Parathyroid adenoma (tissue), 2 donors: ENCODE measurements around the gene DYNC1I1.

Source experiments
- H2AFZ ChIP-seq: fragments of 300-600 bp; sonication (generic); one replicate; pipeline ENCODE4 v1.7.0; 2017; ENCODE audit warnings: antibody characterized with exemption, mild to moderate bottlenecking
- H3K27ac ChIP-seq: fragments of 300-600 bp; sonication (generic); one replicate; pipeline ENCODE4 v1.7.0; 2017
- H3K27me3 ChIP-seq: fragments of 300-600 bp; sonication (generic); one replicate; pipeline ENCODE4 v1.7.0; 2017; ENCODE audit warnings: low read length; ENCODE audit not compliant: control insufficient read depth, insufficient read depth
- H3K36me3 ChIP-seq: fragments of 300-600 bp; sonication (generic); one replicate; pipeline ENCODE4 v1.7.0; 2017; ENCODE audit warnings: low read length; ENCODE audit not compliant: control insufficient read depth, insufficient read depth
- H3K4me1 ChIP-seq: fragments of 300-600 bp; sonication (generic); one replicate; pipeline ENCODE4 v1.7.0; 2017; ENCODE audit warnings: control low read depth
- H3K4me2 ChIP-seq: fragments of 300-600 bp; sonication (generic); one replicate; pipeline ENCODE4 v1.7.0; 2017; ENCODE audit warnings: low read length
- H3K4me3 ChIP-seq: fragments of 300-600 bp; sonication (generic); one replicate; pipeline ENCODE4 v1.7.0; 2017; ENCODE audit warnings: low read depth, low read length
- H3K79me2 ChIP-seq: fragments of 300-600 bp; sonication (generic); one replicate; pipeline ENCODE4 v1.7.0; 2017; ENCODE audit warnings: control low read depth
- H3K9ac ChIP-seq: fragments of 300-600 bp; sonication (generic); one replicate; pipeline ENCODE4 v1.7.0; 2017; ENCODE audit warnings: mild to moderate bottlenecking
- H3K9me3 ChIP-seq: fragments of 300-600 bp; sonication (generic); one replicate; pipeline ENCODE4 v1.7.0; 2017; ENCODE audit warnings: low read length; ENCODE audit not compliant: control insufficient read depth
- TF ChIP-seq, protein P1 (sequence below): fragments of 300-600 bp; sonication (generic); IDR thresholded peaks from one replicate; pipeline ENCODE4 v1.7.0; 2017; ENCODE audit warnings: antibody characterized with exemption, mild to moderate bottlenecking
- donor health status: primary hyperparathyroidism.

DYNC1I1 gene

DNA sequence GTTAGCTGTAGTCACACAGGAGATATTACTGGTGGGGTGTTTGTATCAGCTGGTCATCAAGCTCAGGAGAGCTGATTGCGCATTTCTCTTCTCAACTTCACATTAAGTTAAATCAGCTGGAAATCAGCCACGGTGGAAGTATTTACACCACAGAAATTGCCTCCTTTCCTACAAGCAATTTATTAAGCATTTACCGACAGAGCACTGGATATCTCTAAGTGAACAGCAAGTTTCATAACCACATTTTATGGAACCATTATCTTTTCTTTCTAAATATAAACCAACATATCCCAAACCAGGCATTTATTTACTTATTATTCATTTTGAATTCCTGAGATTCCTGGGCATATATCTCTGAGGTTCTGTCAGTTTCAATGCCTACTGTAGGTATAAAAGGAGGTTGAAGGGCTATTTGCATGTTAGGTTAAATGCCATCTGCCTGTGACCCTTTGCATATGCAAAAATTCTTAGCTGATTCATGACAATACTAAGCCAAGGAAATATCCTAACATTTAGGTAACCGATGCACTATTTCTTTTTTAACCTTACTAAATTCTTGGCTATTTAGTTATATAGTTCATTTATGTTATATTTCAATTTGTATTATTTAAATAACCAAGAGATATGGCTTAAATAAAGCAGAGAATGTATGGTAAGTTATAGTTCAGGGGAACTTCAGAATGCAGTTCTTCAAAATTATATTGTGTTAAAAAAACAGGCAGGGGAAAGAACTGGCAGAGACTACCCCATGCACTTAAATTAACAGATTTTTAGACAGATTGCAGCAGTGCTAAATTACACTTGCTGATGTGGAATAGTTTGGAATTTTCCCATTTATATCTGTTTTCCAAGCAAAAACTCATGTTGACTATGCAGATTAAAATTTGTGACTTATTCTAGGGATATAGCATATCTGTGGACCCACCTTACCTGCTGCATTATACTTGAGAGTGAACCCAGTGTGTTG is 56.8 kb downstream of the DYNC1I1 start:
- Histone ChIP-seq H3K9me3 (no peaks in the 10 kb centered on the region), H3K4me3 (no peak overlapping the region), H3K79me2 (no peaks in the 10 kb centered on the region), H3K27ac (no peak overlapping the region), H3K9ac (no peak overlapping the region), H3K27me3 (no peaks in the 10 kb centered on the region), H3K4me1 (no peaks in the 10 kb centered on the region), H3K36me3 (no peaks in the 10 kb centered on the region), H2AFZ (no peak overlapping the region), H3K4me2 (no peak overlapping the region)
- TF ChIP-seq, protein P1, sequence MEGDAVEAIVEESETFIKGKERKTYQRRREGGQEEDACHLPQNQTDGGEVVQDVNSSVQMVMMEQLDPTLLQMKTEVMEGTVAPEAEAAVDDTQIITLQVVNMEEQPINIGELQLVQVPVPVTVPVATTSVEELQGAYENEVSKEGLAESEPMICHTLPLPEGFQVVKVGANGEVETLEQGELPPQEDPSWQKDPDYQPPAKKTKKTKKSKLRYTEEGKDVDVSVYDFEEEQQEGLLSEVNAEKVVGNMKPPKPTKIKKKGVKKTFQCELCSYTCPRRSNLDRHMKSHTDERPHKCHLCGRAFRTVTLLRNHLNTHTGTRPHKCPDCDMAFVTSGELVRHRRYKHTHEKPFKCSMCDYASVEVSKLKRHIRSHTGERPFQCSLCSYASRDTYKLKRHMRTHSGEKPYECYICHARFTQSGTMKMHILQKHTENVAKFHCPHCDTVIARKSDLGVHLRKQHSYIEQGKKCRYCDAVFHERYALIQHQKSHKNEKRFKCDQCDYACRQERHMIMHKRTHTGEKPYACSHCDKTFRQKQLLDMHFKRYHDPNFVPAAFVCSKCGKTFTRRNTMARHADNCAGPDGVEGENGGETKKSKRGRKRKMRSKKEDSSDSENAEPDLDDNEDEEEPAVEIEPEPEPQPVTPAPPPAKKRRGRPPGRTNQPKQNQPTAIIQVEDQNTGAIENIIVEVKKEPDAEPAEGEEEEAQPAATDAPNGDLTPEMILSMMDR: no peak

DNA sequence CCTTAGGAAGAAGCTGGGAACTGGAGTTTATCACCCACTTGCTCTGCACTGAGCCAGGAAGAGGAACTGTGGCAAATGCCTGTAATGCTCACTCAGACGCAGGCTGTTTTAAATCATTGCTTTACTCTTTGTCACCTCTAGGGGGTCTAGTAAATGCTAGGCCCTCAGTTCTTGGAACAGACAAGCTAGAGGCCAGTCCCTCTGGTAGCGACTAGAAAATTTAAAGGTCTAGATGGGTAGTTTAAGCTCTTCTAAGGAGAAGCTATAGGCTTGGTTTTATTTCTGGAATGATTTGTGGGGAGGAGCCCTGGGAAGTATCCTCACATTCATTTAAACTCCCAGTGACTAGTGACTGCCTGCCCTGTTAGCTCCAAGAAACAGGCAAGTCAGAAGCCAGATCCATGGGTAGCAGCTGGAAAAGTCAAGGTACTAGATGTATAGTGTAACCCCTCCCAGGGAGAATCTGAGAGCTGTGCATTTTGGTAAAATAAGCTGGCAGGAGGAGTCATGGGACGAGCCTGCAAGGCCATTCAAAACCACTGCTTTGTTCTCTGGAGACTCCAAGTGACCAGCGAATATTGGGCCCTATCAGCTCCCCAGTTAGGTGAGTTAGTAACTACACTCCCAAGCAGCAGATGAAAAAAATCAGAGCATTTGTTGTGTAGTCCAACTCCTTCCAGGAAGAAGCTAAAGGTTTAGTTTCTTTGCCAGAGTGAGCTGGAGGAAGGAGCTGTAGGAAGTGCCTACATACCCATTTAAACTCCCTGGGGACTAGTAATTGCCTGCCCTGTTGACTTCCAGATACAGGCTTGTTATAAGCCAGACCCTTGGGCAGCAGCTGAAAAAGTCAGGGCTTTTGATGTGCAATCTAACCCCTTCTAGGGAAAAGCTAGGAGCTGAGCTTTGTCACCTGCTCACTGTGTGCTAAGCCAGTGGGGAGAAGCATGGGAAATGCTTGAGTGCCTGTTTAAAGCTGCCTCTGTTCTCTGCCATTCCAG is 68.9 kb downstream of the DYNC1I1 start:
- no peaks in the 10 kb centered on the region for H3K36me3 ChIP-seq
- TF ChIP-seq, protein P1: no peak
- no peaks in the 10 kb centered on the region for H3K79me2 ChIP-seq
- H3K27me3 ChIP-seq: no peaks in the 10 kb centered on the region
- H3K4me1 ChIP-seq: no peaks in the 10 kb centered on the region
- no peak overlapping the region for H3K27ac ChIP-seq
- no peak overlapping the region for H3K9ac ChIP-seq
- no peak overlapping the region for H2AFZ ChIP-seq
- no peak overlapping the region for H3K4me2 ChIP-seq
- no peak overlapping the region for H3K4me3 ChIP-seq
- no peaks in the 10 kb centered on the region for H3K9me3 ChIP-seq

- Histone ChIP-seq H2AFZ (no peak overlapping the region), H3K27ac (no peak overlapping the region), H3K27me3 (no peaks in the 10 kb centered on the region), H3K79me2 (no peaks in the 10 kb centered on the region), H3K4me1 (no peaks in the 10 kb centered on the region), H3K4me2 (no peak overlapping the region), H3K4me3 (no peak overlapping the region), H3K9ac (no peak overlapping the region), H3K36me3 (no peaks in the 10 kb centered on the region), H3K9me3 (no peaks in the 10 kb centered on the region)
- TF ChIP-seq, protein P1: no peak
Observed at GRCh38 chr7:95843286-95843685, 70.9 kb downstream of the DYNC1I1 start.

DNA sequence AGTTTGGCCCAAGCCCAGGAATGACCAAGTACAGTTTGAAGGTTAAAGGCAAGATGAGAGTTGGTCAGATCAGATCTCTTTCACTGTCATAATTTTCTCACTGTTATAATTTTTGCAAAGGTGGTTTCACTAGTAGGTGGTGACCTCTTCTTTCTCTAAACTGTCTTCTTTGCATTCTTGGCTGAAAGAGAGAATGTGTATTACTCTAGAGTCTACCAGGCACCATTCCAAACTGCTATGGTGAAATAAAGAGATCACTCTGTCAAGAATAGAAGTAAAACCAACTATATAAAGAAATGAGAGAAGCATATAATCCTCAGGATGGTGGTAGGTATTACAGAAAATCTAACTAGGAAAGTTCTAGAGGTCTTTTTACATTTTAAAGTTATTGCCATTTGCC is 72.7 kb downstream of the DYNC1I1 start:
- Histone ChIP-seq H3K27ac (no peak overlapping the region), H2AFZ (no peak overlapping the region), H3K4me1 (no peaks in the 10 kb centered on the region), H3K36me3 (no peaks in the 10 kb centered on the region), H3K27me3 (no peaks in the 10 kb centered on the region), H3K9me3 (no peaks in the 10 kb centered on the region), H3K4me3 (no peak overlapping the region), H3K4me2 (no peak overlapping the region), H3K79me2 (no peaks in the 10 kb centered on the region), H3K9ac (no peak overlapping the region)
- TF ChIP-seq, protein P1: no peak
